K562 (cell line): ENCODE data around the gene COL24A1. TPM values are rescaled to one million over a fixed set of nuclear protein-coding genes. Genes with fewer than 3 reads are reported as not detected.

Source experiments
- ATAC-seq: fragments of 200-7000 bp; cut with Tn5 transposase; 3 replicates; pipeline ENCODE4 v1.9.1; 2020; ENCODE audit warnings: moderate library complexity
- BruUV-seq: library from RNA; stranded (reverse); fragments of 400-500 nt; replicated peaks from 2 replicates; lab custom pipeline; 2021; lab: Mats Ljungman, UMichigan
- CTCF ChIA-PET: fragments of 300-600 bp; formaldehyde crosslinking; extraction: SDS; loops from one replicate; lab custom pipeline; 2021; ENCODE audit warnings: low intra/inter-chr PET ratio; lab: Yijun Ruan, JAX
- POLR2A ChIA-PET: fragments of 300-600, 350-650 bp; sonication (Branson Sonifier 250); formaldehyde crosslinking; extraction: SDS; loops from one replicate; lab custom pipeline; 2021; ENCODE audit warnings: antibody characterized with exemption, inconsistent platforms; lab: Yijun Ruan, JAX
- DNase-seq, 4 experiments: peaks; one replicate each; pipeline versions ENCODE4 v3.0.0 to v3.0.0-alpha.2; 2011 to 2018; ENCODE audit warnings: low spot score in 3 of 4, mixed read lengths in 3 of 4; ENCODE audit errors: extremely low read depth in 1 of 4
- FAIRE-seq: peaks from 2 replicates; lab custom pipeline; 2011; peaks lifted over from hg19 to GRCh38; lab: Jason Lieb, UNC
- H2AFZ ChIP-seq: 2 replicates; pipeline ENCODE4 v1.6.0; 2011; ENCODE audit warnings: low read depth, low read length, control low read depth, inconsistent platforms
- H3K27ac ChIP-seq: fragments of 200-600 bp; 3 replicates; pipeline ENCODE4 v1.8.0; 2011; ENCODE audit warnings: low read depth, mild to moderate bottlenecking, control low read depth, inconsistent platforms, low read length, moderate library complexity, mixed read lengths; ENCODE audit errors: extremely low read depth
- H3K27me3 ChIP-seq, 2 experiments: fragments of 300-600 bp in 1 of 2; 2 replicates in 1 of 2; 3 replicates in 1 of 2; pipeline versions ENCODE4 v1.6.0 to v1.8.0; 2011; ENCODE audit warnings: inconsistent platforms in 2 of 2, low read length in 2 of 2, mild to moderate bottlenecking in 1 of 2, mixed read lengths in 1 of 2, moderate library complexity in 1 of 2; ENCODE audit not compliant: control insufficient read depth in 2 of 2, insufficient read depth in 2 of 2
- H3K36me3 ChIP-seq: fragments of 300-600 bp; 3 replicates; pipeline ENCODE4 v1.8.0; 2011; ENCODE audit warnings: mild to moderate bottlenecking, low read length, inconsistent platforms; ENCODE audit not compliant: control insufficient read depth, insufficient read depth
- H3K4me1 ChIP-seq, 2 experiments: fragments of 200-600 bp in 1 of 2; replicated peaks in 1 of 2; 2 replicates in 1 of 2; 3 replicates in 1 of 2; pipeline versions ENCODE4 v1.5.1 to v1.8.0; 2011; ENCODE audit warnings: inconsistent platforms in 2 of 2, low read length in 2 of 2, mild to moderate bottlenecking in 1 of 2, mixed read lengths in 1 of 2, moderate library complexity in 1 of 2; ENCODE audit not compliant: control insufficient read depth in 2 of 2, insufficient read depth in 2 of 2
- H3K4me2 ChIP-seq: 2 replicates; pipeline ENCODE4 v1.6.1; 2011; ENCODE audit warnings: low read length, control low read depth, inconsistent platforms, mixed read lengths; ENCODE audit not compliant: insufficient read depth
- H3K4me3 ChIP-seq: fragments of 200-600 bp; sonication (generic), shearing (Covaris generic); 2 replicates; pipeline ENCODE4 v1.5.1; 2016; ENCODE audit warnings: control low read depth, inconsistent platforms
- H3K79me2 ChIP-seq: fragments of 200-600 bp; 3 replicates; pipeline ENCODE4 v1.8.0; 2011; ENCODE audit warnings: low read length, inconsistent platforms; ENCODE audit not compliant: control insufficient read depth, insufficient read depth
- H3K9ac ChIP-seq, 2 experiments: 2 replicates each; pipeline versions ENCODE4 v1.6.0 to v1.6.1; 2011; ENCODE audit warnings: low read depth in 2 of 2, low read length in 2 of 2, control low read depth in 1 of 2, inconsistent platforms in 1 of 2, mild to moderate bottlenecking in 1 of 2, mixed read lengths in 1 of 2; ENCODE audit not compliant: insufficient read depth in 1 of 2
- H3K9me1 ChIP-seq: one replicate; pipeline ENCODE4 v1.6.0; 2011; ENCODE audit warnings: inconsistent platforms, mild to moderate bottlenecking, low read length, moderate library complexity; ENCODE audit not compliant: control insufficient read depth, insufficient read depth
- H3K9me3 ChIP-seq: replicated peaks from 2 replicates; pipeline ENCODE4 v1.5.1; 2011; ENCODE audit warnings: low read depth, low read length, inconsistent platforms; ENCODE audit not compliant: control insufficient read depth, insufficient read depth
- H4K20me1 ChIP-seq: replicated peaks from 2 replicates; pipeline ENCODE4 v1.6.1; 2011; ENCODE audit warnings: low read length, inconsistent platforms, mixed read lengths; ENCODE audit not compliant: control insufficient read depth, insufficient read depth
- HOMEZ ChIP-seq: fragments of 250-450 bp; sonication (Bioruptor Pico); IDR thresholded peaks from 2 replicates; pipeline ENCODE4 v1.4.0; 2020; ENCODE audit warnings: mild to moderate bottlenecking, moderate library complexity
- KAT2B ChIP-seq: IDR thresholded peaks from one replicate; pipeline ENCODE4 v1.6.1; 2012; ENCODE audit warnings: low read depth, mild to moderate bottlenecking, control low read depth, inconsistent platforms, low read length, moderate library complexity
- MAX ChIP-seq: sonication (generic); formaldehyde crosslinking; IDR thresholded peaks from 2 replicates; pipeline ENCODE4 v1.9.0; 2022; ENCODE audit warnings: mild to moderate bottlenecking, missing genetic modification reagents
- THRB ChIP-seq: fragments of 450-650 bp; formaldehyde crosslinking; conservative IDR thresholded peaks from 2 replicates; pipeline ENCODE4 v1.4.0; 2022; ENCODE audit warnings: mild to moderate bottlenecking, missing genetic modification characterization
- VEZF1 ChIP-seq: fragments of 200-800 bp; sonication (Bioruptor generic); IDR thresholded peaks from 2 replicates; pipeline ENCODE4 v1.6.1; 2017; ENCODE audit warnings: missing genetic modification characterization, missing compliant biosample characterization
- ZFP36 ChIP-seq: fragments of 150-350 bp; IDR thresholded peaks from 2 replicates; pipeline ENCODE4 v1.6.1; 2018; ENCODE audit warnings: low read length, low read depth; ENCODE audit not compliant: partially characterized antibody
- ZNF133 ChIP-seq: fragments of 250-450 bp; sonication (Bioruptor Pico); IDR thresholded peaks from 2 replicates; pipeline ENCODE4 v1.4.0; 2020; ENCODE audit warnings: mild to moderate bottlenecking
- ZNF436 ChIP-seq: fragments of 250-450, 450-650 bp; sonication (Bioruptor Pico); formaldehyde crosslinking; IDR thresholded peaks from 2 replicates; pipeline ENCODE4 v1.7.0; 2020; ENCODE audit warnings: mild to moderate bottlenecking
- ZNF644 ChIP-seq: fragments of 200-800 bp; sonication (Bioruptor generic); IDR thresholded peaks from 2 replicates; pipeline ENCODE4 v1.6.1; 2016; ENCODE audit warnings: low read depth, missing genetic modification characterization, missing compliant biosample characterization
- WGBS: fragments of 100-300 bp; shearing (Covaris generic); methylation state at CpG from one replicate; pipeline ENCODE4 v1.1.6; 2016; ENCODE audit warnings: low coverage, mixed read lengths; ENCODE audit not compliant: insufficient coverage; ENCODE audit errors: missing lambda C conversion rate; 5-methylcytosine and 5-hydroxymethylcytosine counted together
- in situ Hi-C: fragments of 300-500 bp; cut with MboI; formaldehyde crosslinking; loops from 4 replicates; pipeline ENCODE4 v1.15.0; 2018; ENCODE audit warnings: inconsistent platforms, mixed read lengths
- intact Hi-C: fragments of 100-400 bp; cut with micrococcal nuclease; formaldehyde crosslinking; loops from 2 replicates; pipeline ENCODE4 v1.14.2; 2022
- polyA plus RNA-seq, 8 experiments: library from polyadenylated mRNA; depleted of rRNA in 4 of 8; stranded (reverse) in 5 of 8; unstranded in 3 of 8; fragments of >200 nt; fragmentation: Nextera tagmentation in 2 of 8; fragmentation: Illumina TruSeq in 1 of 8; extraction: Ambion mirVana in 2 of 8; extraction: Trizol in 1 of 8; gene quantifications; 2 replicates each; pipeline versions ENCODE4 v1.2.1 to v1.2.3, GENCODE V29; 2011 to 2014; ENCODE audit warnings: inconsistent platforms in 1 of 8, missing spikeins in 1 of 8
- total RNA-seq, 7 experiments: library from RNA; depleted of rRNA in 6 of 7; stranded (reverse); fragments of >200 nt in 6 of 7; fragmentation: Illumina TruSeq in 2 of 7; extraction: Trizol in 2 of 7; gene quantifications; 2 replicates each; pipeline versions ENCODE4 v1.2.1 to v1.2.3, GENCODE V29; 2011 to 2021; ENCODE audit warnings: low replicate concordance in 1 of 7

Gene COL24A1
- total and polyA plus RNA-seq, 9 of the 15 experiments (the other 6 are each of a cell fraction or from before 2014, with no cell fraction given): 0.01 to 0.06 (median 0.03) TPM; not detected in 2

GRCh38 chr1:85975912-85976371 lies 180.6 kb downstream of the COL24A1 start:
- H2AFZ ChIP-seq: no peak overlapping the region
- ChIA-PET POLR2A (no interaction called here), CTCF (no interaction called here)
- TF ChIP-seq ZFP36 (no peak), HOMEZ (CRISPR knock-in tag) (no peak), ZNF644 (no peak), ZNF133 (CRISPR knock-in tag) (no peak), VEZF1 (CRISPR knock-in tag) (no peak), ZNF436 (CRISPR knock-in tag) (no peak), THRB (no peak), MAX (CRISPR knock-in tag) (no peak), KAT2B (no peak)
- 4% methylated on average over 5 of the region's 5 CpGs for WGBS
- H3K27me3 ChIP-seq: no peaks in the 10 kb centered on the region
- H3K27ac ChIP-seq: no peak overlapping the region
- DNase-seq: no peak
- no peaks in the 10 kb centered on the region for H4K20me1 ChIP-seq
- in situ Hi-C loops: no loop called here
- H3K9me1 ChIP-seq: no peaks in the 10 kb centered on the region
- H3K9ac ChIP-seq: no peak overlapping the region
- H3K4me2 ChIP-seq: no peak overlapping the region
- no peak for FAIRE-seq
- no peak for ATAC-seq
- H3K4me1 ChIP-seq: no peaks in the 10 kb centered on the region
- no peak overlapping the region for H3K4me3 ChIP-seq
- H3K79me2 ChIP-seq: no peaks in the 10 kb centered on the region
- H3K9me3 ChIP-seq: no peaks in the 10 kb centered on the region
- H3K36me3 ChIP-seq: no peaks in the 10 kb centered on the region
- BruUV-seq: no TSS peak
- intact Hi-C loops: no loop called here
